K562 (cell line): ENCODE results near the gene CALM3. TPM values are rescaled to one million over a fixed set of nuclear protein-coding genes. Genes with fewer than 3 reads are reported as not detected.

ENCODE experiments used
- ATAC-seq: fragments of 200-7000 bp; cut with Tn5 transposase; 3 replicates; pipeline ENCODE4 v1.9.1; 2020; ENCODE audit warnings: moderate library complexity
- BruUV-seq: library from RNA; stranded (reverse); fragments of 400-500 nt; replicated peaks from 2 replicates; lab custom pipeline; 2021; lab: Mats Ljungman, UMichigan
- CTCF ChIA-PET: fragments of 300-600 bp; formaldehyde crosslinking; extraction: SDS; loops from one replicate; lab custom pipeline; 2021; ENCODE audit warnings: low intra/inter-chr PET ratio; lab: Yijun Ruan, JAX
- POLR2A ChIA-PET: fragments of 300-600, 350-650 bp; sonication (Branson Sonifier 250); formaldehyde crosslinking; extraction: SDS; loops from one replicate; lab custom pipeline; 2021; ENCODE audit warnings: antibody characterized with exemption, inconsistent platforms; lab: Yijun Ruan, JAX
- DNase-seq, 4 experiments: peaks; one replicate each; pipeline versions ENCODE4 v3.0.0 to v3.0.0-alpha.2; 2011 to 2018; ENCODE audit warnings: low spot score in 3 of 4, mixed read lengths in 3 of 4; ENCODE audit errors: extremely low read depth in 1 of 4
- FAIRE-seq: peaks from 2 replicates; lab custom pipeline; 2011; peaks lifted over from hg19 to GRCh38; lab: Jason Lieb, UNC
- H2AFZ ChIP-seq: 2 replicates; pipeline ENCODE4 v1.6.0; 2011; ENCODE audit warnings: low read depth, low read length, control low read depth, inconsistent platforms
- H3K27ac ChIP-seq: fragments of 200-600 bp; 3 replicates; pipeline ENCODE4 v1.8.0; 2011; ENCODE audit warnings: low read depth, mild to moderate bottlenecking, control low read depth, inconsistent platforms, low read length, moderate library complexity, mixed read lengths; ENCODE audit errors: extremely low read depth
- H3K27me3 ChIP-seq, 2 experiments: fragments of 300-600 bp in 1 of 2; 2 replicates in 1 of 2; 3 replicates in 1 of 2; pipeline versions ENCODE4 v1.6.0 to v1.8.0; 2011; ENCODE audit warnings: inconsistent platforms in 2 of 2, low read length in 2 of 2, mild to moderate bottlenecking in 1 of 2, mixed read lengths in 1 of 2, moderate library complexity in 1 of 2; ENCODE audit not compliant: control insufficient read depth in 2 of 2, insufficient read depth in 2 of 2
- H3K36me3 ChIP-seq: fragments of 300-600 bp; 3 replicates; pipeline ENCODE4 v1.8.0; 2011; ENCODE audit warnings: mild to moderate bottlenecking, low read length, inconsistent platforms; ENCODE audit not compliant: control insufficient read depth, insufficient read depth
- H3K4me1 ChIP-seq, 2 experiments: fragments of 200-600 bp in 1 of 2; replicated peaks in 1 of 2; 2 replicates in 1 of 2; 3 replicates in 1 of 2; pipeline versions ENCODE4 v1.5.1 to v1.8.0; 2011; ENCODE audit warnings: inconsistent platforms in 2 of 2, low read length in 2 of 2, mild to moderate bottlenecking in 1 of 2, mixed read lengths in 1 of 2, moderate library complexity in 1 of 2; ENCODE audit not compliant: control insufficient read depth in 2 of 2, insufficient read depth in 2 of 2
- H3K4me2 ChIP-seq: 2 replicates; pipeline ENCODE4 v1.6.1; 2011; ENCODE audit warnings: low read length, control low read depth, inconsistent platforms, mixed read lengths; ENCODE audit not compliant: insufficient read depth
- H3K4me3 ChIP-seq: fragments of 200-600 bp; sonication (generic), shearing (Covaris generic); 2 replicates; pipeline ENCODE4 v1.5.1; 2016; ENCODE audit warnings: control low read depth, inconsistent platforms
- H3K79me2 ChIP-seq: fragments of 200-600 bp; 3 replicates; pipeline ENCODE4 v1.8.0; 2011; ENCODE audit warnings: low read length, inconsistent platforms; ENCODE audit not compliant: control insufficient read depth, insufficient read depth
- H3K9ac ChIP-seq, 2 experiments: 2 replicates each; pipeline versions ENCODE4 v1.6.0 to v1.6.1; 2011; ENCODE audit warnings: low read depth in 2 of 2, low read length in 2 of 2, control low read depth in 1 of 2, inconsistent platforms in 1 of 2, mild to moderate bottlenecking in 1 of 2, mixed read lengths in 1 of 2; ENCODE audit not compliant: insufficient read depth in 1 of 2
- H3K9me1 ChIP-seq: one replicate; pipeline ENCODE4 v1.6.0; 2011; ENCODE audit warnings: inconsistent platforms, mild to moderate bottlenecking, low read length, moderate library complexity; ENCODE audit not compliant: control insufficient read depth, insufficient read depth
- H3K9me3 ChIP-seq: replicated peaks from 2 replicates; pipeline ENCODE4 v1.5.1; 2011; ENCODE audit warnings: low read depth, low read length, inconsistent platforms; ENCODE audit not compliant: control insufficient read depth, insufficient read depth
- H4K20me1 ChIP-seq: replicated peaks from 2 replicates; pipeline ENCODE4 v1.6.1; 2011; ENCODE audit warnings: low read length, inconsistent platforms, mixed read lengths; ENCODE audit not compliant: control insufficient read depth, insufficient read depth
- CTCF ChIP-seq, 3 experiments: IDR thresholded peaks in 2 of 3; conservative IDR thresholded peaks in 1 of 3; 2 replicates each; pipeline ENCODE4 v1.5.1; 2011 to 2012; ENCODE audit warnings: low read length in 3 of 3, mild to moderate bottlenecking in 3 of 3, control low read depth in 2 of 3, improper control_type of control experiment in 1 of 3, inconsistent platforms in 1 of 3, low read depth in 1 of 3, mixed read lengths in 1 of 3, moderate library complexity in 1 of 3; ENCODE audit not compliant: insufficient read depth in 2 of 3
- GTF2F1 ChIP-seq: IDR thresholded peaks from 2 replicates; pipeline ENCODE4 v1.6.1; 2011; ENCODE audit warnings: low read depth, low read length, improper control_type of control experiment
- HNRNPUL1 ChIP-seq: fragments of 200-400 bp; formaldehyde crosslinking; IDR thresholded peaks from 2 replicates; pipeline ENCODE4 v1.6.1; 2017; ENCODE audit warnings: low read length
- MAZ ChIP-seq, 2 experiments: fragments of 450-650 bp in 1 of 2; sonication (generic) in 1 of 2; formaldehyde crosslinking; IDR thresholded peaks in 1 of 2; conservative IDR thresholded peaks in 1 of 2; 2 replicates each; pipeline versions ENCODE4 v1.4.0 to v1.5.0; 2020; ENCODE audit warnings: mild to moderate bottlenecking in 1 of 2, missing genetic modification reagents in 1 of 2
- MECOM ChIP-seq: fragments of 250-450 bp; sonication (Bioruptor Pico); IDR thresholded peaks from 2 replicates; pipeline ENCODE4 v1.8.0; 2022; ENCODE audit warnings: inconsistent platforms
- RBM22 ChIP-seq: fragments of 200-400 bp; formaldehyde crosslinking; IDR thresholded peaks from 2 replicates; pipeline ENCODE4 v1.6.1; 2018; ENCODE audit warnings: low read length, low read depth; ENCODE audit not compliant: poor library complexity, severe bottlenecking
- STAG1 ChIP-seq: sonication (generic); formaldehyde crosslinking; IDR thresholded peaks from 2 replicates; pipeline ENCODE4 v1.5.0; 2020; ENCODE audit warnings: missing genetic modification reagents, borderline replicate concordance
- ZBTB1 ChIP-seq: sonication (generic); formaldehyde crosslinking; IDR thresholded peaks from 2 replicates; pipeline ENCODE4 v1.8.1; 2023; ENCODE audit warnings: missing genetic modification reagents, low read depth, mild to moderate bottlenecking, borderline replicate concordance
- ZBTB8A ChIP-seq: fragments of 450-650 bp; IDR thresholded peaks from 2 replicates; pipeline ENCODE4 v1.6.1; 2018; ENCODE audit warnings: mild to moderate bottlenecking, moderate library complexity; ENCODE audit not compliant: partially characterized antibody
- ZNF217 ChIP-seq: sonication (generic); formaldehyde crosslinking; IDR thresholded peaks from 2 replicates; pipeline ENCODE4 v1.8.0; 2022; ENCODE audit warnings: mild to moderate bottlenecking, missing genetic modification reagents
- ZNF239 ChIP-seq: fragments of 250-450 bp; sonication (Bioruptor Pico); IDR thresholded peaks from 2 replicates; pipeline ENCODE4 v1.4.0; 2020; ENCODE audit warnings: mild to moderate bottlenecking
- ZNF699 ChIP-seq: fragments of 250-450 bp; sonication (Bioruptor Pico); IDR thresholded peaks from 2 replicates; pipeline ENCODE4 v1.8.0; 2021; ENCODE audit warnings: mild to moderate bottlenecking, moderate library complexity; ENCODE audit not compliant: insufficient replicate concordance
- WGBS: fragments of 100-300 bp; shearing (Covaris generic); methylation state at CpG from one replicate; pipeline ENCODE4 v1.1.6; 2016; ENCODE audit warnings: low coverage, mixed read lengths; ENCODE audit not compliant: insufficient coverage; ENCODE audit errors: missing lambda C conversion rate; 5-methylcytosine and 5-hydroxymethylcytosine counted together
- in situ Hi-C: fragments of 300-500 bp; cut with MboI; formaldehyde crosslinking; loops from 4 replicates; pipeline ENCODE4 v1.15.0; 2018; ENCODE audit warnings: inconsistent platforms, mixed read lengths
- intact Hi-C: fragments of 100-400 bp; cut with micrococcal nuclease; formaldehyde crosslinking; loops from 2 replicates; pipeline ENCODE4 v1.14.2; 2022
- polyA plus RNA-seq, 8 experiments: library from polyadenylated mRNA; depleted of rRNA in 4 of 8; stranded (reverse) in 5 of 8; unstranded in 3 of 8; fragments of >200 nt; fragmentation: Nextera tagmentation in 2 of 8; fragmentation: Illumina TruSeq in 1 of 8; extraction: Ambion mirVana in 2 of 8; extraction: Trizol in 1 of 8; gene quantifications; 2 replicates each; pipeline versions ENCODE4 v1.2.1 to v1.2.3, GENCODE V29; 2011 to 2014; ENCODE audit warnings: inconsistent platforms in 1 of 8, missing spikeins in 1 of 8
- total RNA-seq, 7 experiments: library from RNA; depleted of rRNA in 6 of 7; stranded (reverse); fragments of >200 nt in 6 of 7; fragmentation: Illumina TruSeq in 2 of 7; extraction: Trizol in 2 of 7; gene quantifications; 2 replicates each; pipeline versions ENCODE4 v1.2.1 to v1.2.3, GENCODE V29; 2011 to 2021; ENCODE audit warnings: low replicate concordance in 1 of 7
- TF ChIP-seq, protein P1 (sequence below): fragments of 250-450 bp; sonication (Bioruptor Pico); IDR thresholded peaks from 2 replicates; pipeline ENCODE4 v1.8.0; 2021; ENCODE audit warnings: moderate library complexity, mild to moderate bottlenecking, inconsistent platforms

The CALM3 gene
- total and polyA plus RNA-seq, 9 of the 15 experiments (the other 6 are each of a cell fraction or from before 2014, with no cell fraction given) = 34.6 to 350 (median 156) TPM

DNA sequence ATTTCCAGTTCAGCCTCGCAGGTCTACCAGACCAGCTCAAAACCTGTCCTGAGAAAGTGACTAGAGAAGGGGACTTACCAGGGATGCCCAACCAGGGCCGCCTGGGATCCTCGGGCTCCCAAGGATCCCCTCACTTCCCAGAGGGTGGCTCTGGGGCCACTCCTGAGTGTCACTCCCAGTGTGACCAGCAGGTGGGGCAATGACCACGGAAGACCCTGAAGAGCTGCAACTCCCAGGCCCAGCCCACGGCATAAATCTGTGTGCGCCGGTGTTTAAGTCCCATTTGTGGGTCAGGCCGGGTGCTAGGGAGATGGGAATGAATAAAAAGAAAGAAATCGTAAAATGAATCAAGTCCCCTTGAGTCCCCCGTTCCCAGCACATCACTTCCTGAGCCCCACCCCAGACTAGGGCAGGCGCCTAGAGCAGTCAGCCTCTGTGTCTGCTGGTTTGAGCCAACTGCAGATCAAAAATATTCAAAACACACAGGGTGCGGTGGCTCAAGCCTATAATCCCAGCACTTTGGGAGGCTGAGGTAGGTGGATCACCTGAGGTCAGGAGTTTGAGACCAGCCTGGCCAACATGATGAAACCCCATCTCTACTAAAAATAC is 13.1 kb downstream of the CALM3 start (continued):
- TF ChIP-seq GTF2F1 = no peak
- peak; percentile 92 to 94 (median 94) for TF ChIP-seq CTCF (IDR thresholded peaks at IDR 0.05 in 2 of 3, conservative IDR thresholded peaks at IDR 0.05 in 1 of 3; ENCODE audit: insufficient read depth in 2 of 3, low read depth in 1 of 3, low read length in 3 of 3)
- TF ChIP-seq MAZ (CRISPR knock-in tag; conservative IDR thresholded peaks at IDR 0.05 in 1 of 2, IDR thresholded peaks at IDR 0.05 in 1 of 2) = 0 out of 4 replicates have a peak, but pooled peaks have one; percentile 34 to 37
- TF ChIP-seq ZNF217 = no peak
- TF ChIP-seq RBM22 = no peak
- no peak for TF ChIP-seq ZNF239 (CRISPR knock-in tag)
- TF ChIP-seq HNRNPUL1 = no peak
- peak; percentile 68; the same call in 1 of the 2 replicates for TF ChIP-seq STAG1

DNA sequence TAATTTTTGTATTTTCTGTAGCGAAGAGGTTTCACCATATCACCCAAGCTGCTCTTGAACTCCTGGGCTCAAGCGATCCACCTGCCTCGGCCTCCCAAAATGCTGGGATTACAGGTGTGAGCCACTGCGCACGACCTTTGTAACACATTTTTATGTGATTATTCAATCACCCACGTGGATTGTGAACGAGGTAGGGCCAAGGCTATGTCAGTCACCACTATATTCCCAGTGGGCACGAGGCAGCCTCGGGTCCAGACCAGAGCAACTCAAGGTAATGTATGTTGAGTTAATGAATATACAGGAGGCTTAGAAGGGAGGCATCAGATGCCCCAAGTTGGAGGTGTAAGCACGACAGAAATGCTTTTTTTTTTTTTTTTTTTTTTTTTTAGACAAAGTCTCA is 14.8 kb downstream of the CALM3 start:
- no peak overlapping the region for H3K27ac ChIP-seq
- no peak for ATAC-seq
- no peak overlapping the region for H2AFZ ChIP-seq
- ChIA-PET CTCF (interaction anchor here (1.0 to 4.3 kb wide), 2 partner anchors 46 to 137 kb away, joined by 6 to 26 read pairs; partner anchors contain the start of gene DACT3), POLR2A (interaction anchor here (0.7 to 1.5 kb wide), 2 partner anchors 13 to 15 kb away, joined by 3 to 5 read pairs; no protein-coding TSS in a partner anchor)
- no peak for TF ChIP-seq MECOM (CRISPR knock-in tag)
- TF ChIP-seq ZNF699 (CRISPR knock-in tag) = no peak
- no peak for TF ChIP-seq ZBTB8A
- TF ChIP-seq, protein P1, sequence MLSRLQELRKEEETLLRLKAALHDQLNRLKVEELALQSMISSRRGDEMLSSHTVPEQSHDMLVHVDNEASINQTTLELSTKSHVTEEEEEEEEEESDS = no peak
- no peak for TF ChIP-seq ZBTB1 (CRISPR knock-in tag)
- H3K36me3 ChIP-seq = no peaks in the 10 kb centered on the region
- no peak overlapping the region for H3K4me2 ChIP-seq
- H3K27me3 ChIP-seq = no peaks in the 10 kb centered on the region
- no peaks in the 10 kb centered on the region for H3K9me3 ChIP-seq
- intact Hi-C loops (loop anchor here (5.0 kb wide), 1 partner anchor 136 kb away; no protein-coding TSS in a partner anchor), in situ Hi-C loops (no loop called here)
- no peak overlapping the region for H3K4me3 ChIP-seq
- BruUV-seq = no TSS peak
- WGBS = 60% methylated on average over 10 of the region's 10 CpGs
- DNase-seq = no peak
- FAIRE-seq = no peak
- no peak overlapping the region for H3K9ac ChIP-seq
- no peaks in the 10 kb centered on the region for H3K79me2 ChIP-seq
- H3K9me1 ChIP-seq = no peaks in the 10 kb centered on the region
- H4K20me1 ChIP-seq = 0 out of 2 replicates have a peak, but pooled peaks cover 3% of the 10 kb centered on the region
- H3K4me1 ChIP-seq = peaks cover 20 to 27% of the 10 kb centered on the region in 2 experiments
